MM.1S (cell line): ENCODE measurements around the gene TMPRSS5.
"Not testable (repeated sequence)": the region's sequence is repeated elsewhere in the genome, so short reads cannot be mapped to it uniquely, and the experiment has no call there.

Experiments used
- DNase-seq: peaks from one replicate; pipeline ENCODE4 v3.0.0-alpha.2; 2015
- H2AFZ ChIP-seq: fragments of 300-600 bp; sonication (generic); 2 replicates; pipeline ENCODE4 v1.6.0; 2016; ENCODE audit warnings: antibody characterized with exemption, low read length
- H3F3A ChIP-seq: fragments of 300-600 bp; sonication (generic); 2 replicates; pipeline ENCODE4 v1.6.1; 2016; ENCODE audit warnings: mild to moderate bottlenecking, antibody characterized with exemption, low read length, moderate library complexity, mixed read lengths; ENCODE audit not compliant: insufficient read depth
- H3K27ac ChIP-seq: fragments of 300-600 bp; sonication (generic); 2 replicates; pipeline ENCODE4 v1.5.1; 2016; ENCODE audit warnings: mild to moderate bottlenecking, low read length
- H3K27me3 ChIP-seq: fragments of 300-600 bp; sonication (generic); replicated peaks from 2 replicates; pipeline ENCODE4 v1.6.0; 2016; ENCODE audit warnings: low read length; ENCODE audit not compliant: insufficient read depth
- H3K36me3 ChIP-seq: fragments of 300-600 bp; sonication (generic); replicated peaks from 2 replicates; pipeline ENCODE4 v1.6.1; 2016; ENCODE audit warnings: mild to moderate bottlenecking, low read length, mixed read lengths; ENCODE audit not compliant: insufficient read depth
- H3K4me1 ChIP-seq: fragments of 300-600 bp; sonication (generic); 2 replicates; pipeline ENCODE4 v1.6.1; 2016; ENCODE audit warnings: low read length, mixed read lengths
- H3K4me2 ChIP-seq: fragments of 300-600 bp; sonication (generic); 2 replicates; pipeline ENCODE4 v1.6.0; 2016; ENCODE audit warnings: low read depth, low read length
- H3K4me3 ChIP-seq: fragments of 300-600 bp; sonication (generic); 2 replicates; pipeline ENCODE4 v1.5.1; 2016; ENCODE audit warnings: low read length, mixed read lengths
- H3K79me2 ChIP-seq: fragments of 300-600 bp; sonication (generic); 2 replicates; pipeline ENCODE4 v1.6.1; 2016; ENCODE audit warnings: mixed run types, low read length, mixed read lengths
- H3K9ac ChIP-seq: fragments of 300-600 bp; sonication (generic); 2 replicates; pipeline ENCODE4 v1.6.1; 2016; ENCODE audit warnings: low read length, mixed read lengths
- H3K9me2 ChIP-seq: fragments of 300-600 bp; sonication (generic); replicated peaks from 2 replicates; pipeline ENCODE4 v1.6.1; 2016; ENCODE audit warnings: mild to moderate bottlenecking, low read length, mixed read lengths; ENCODE audit not compliant: insufficient read depth
- H3K9me3 ChIP-seq: fragments of 300-600 bp; sonication (generic); replicated peaks from 2 replicates; pipeline ENCODE4 v1.6.1; 2016; ENCODE audit warnings: mild to moderate bottlenecking, low read length, mixed read lengths; ENCODE audit not compliant: insufficient read depth
- H4K20me1 ChIP-seq: fragments of 300-600 bp; sonication (generic); 2 replicates; pipeline ENCODE4 v1.6.1; 2016; ENCODE audit warnings: mild to moderate bottlenecking, low read length, moderate library complexity, mixed read lengths; ENCODE audit not compliant: insufficient read depth
- CTCF ChIP-seq: fragments of 300-600 bp; sonication (generic); IDR thresholded peaks from 2 replicates; pipeline ENCODE4 v1.5.1; 2016; ENCODE audit warnings: antibody characterized with exemption, low read length, mixed read lengths
- EZH2 ChIP-seq: fragments of 300-600 bp; sonication (generic); optimal IDR thresholded peaks from 2 replicates; pipeline ENCODE3; 2017; ENCODE audit warnings: low read depth, mild to moderate bottlenecking, antibody characterized with exemption, low read length, mixed read lengths
- EZH2phosphoT487 ChIP-seq: fragments of 300-600 bp; sonication (generic); IDR thresholded peaks from 2 replicates; pipeline ENCODE4 v1.6.1; 2018; ENCODE audit warnings: antibody characterized with exemption, low read length

TMPRSS5 gene

GRCh38 chr11:113675003-113675561 is 31.0 kb downstream of the TMPRSS5 start:
- no peaks in the 10 kb centered on the region for H3K79me2 ChIP-seq
- no peak overlapping the region for H2AFZ ChIP-seq
- TF ChIP-seq CTCF (no peak), EZH2 (no peak)
- no peak overlapping the region for H3K9ac ChIP-seq
- no peak overlapping the region for H3K4me3 ChIP-seq
- H3K4me2 ChIP-seq = no peak overlapping the region
- no peaks in the 10 kb centered on the region for H3K9me3 ChIP-seq
- no peaks in the 10 kb centered on the region for H4K20me1 ChIP-seq
- no peaks in the 10 kb centered on the region for H3F3A ChIP-seq
- no peaks in the 10 kb centered on the region for H3K36me3 ChIP-seq
- H3K27me3 ChIP-seq = no peaks in the 10 kb centered on the region
- no peaks in the 10 kb centered on the region for H3K4me1 ChIP-seq
- no peak overlapping the region for H3K27ac ChIP-seq
- DNase-seq = no peak
- no peaks in the 10 kb centered on the region for H3K9me2 ChIP-seq

- H3K79me2 ChIP-seq = no peaks in the 10 kb centered on the region
- no peak for DNase-seq
- H3K27me3 ChIP-seq = no peaks in the 10 kb centered on the region
- H3K36me3 ChIP-seq = no peaks in the 10 kb centered on the region
- no peak overlapping the region for H3K4me2 ChIP-seq
- no peaks in the 10 kb centered on the region for H3K9me2 ChIP-seq
- H4K20me1 ChIP-seq = no peaks in the 10 kb centered on the region
- TF ChIP-seq EZH2 (no peak), EZH2phosphoT487 (no peak), CTCF (no peak)
- no peaks in the 10 kb centered on the region for H3K9me3 ChIP-seq
- H3F3A ChIP-seq = no peaks in the 10 kb centered on the region
- H3K9ac ChIP-seq = no peak overlapping the region
- no peaks in the 10 kb centered on the region for H3K4me1 ChIP-seq
- H3K27ac ChIP-seq = no peak overlapping the region
- H2AFZ ChIP-seq = no peak overlapping the region
- no peak overlapping the region for H3K4me3 ChIP-seq
Observed at GRCh38 chr11:113674397-113674685, 31.8 kb downstream of the TMPRSS5 start.

- Histone ChIP-seq H3K4me2 (no peak overlapping the region), H3K4me1 (no peaks in the 10 kb centered on the region), H3K4me3 (no peak overlapping the region), H3K27ac (no peak overlapping the region), H3K27me3 (no peaks in the 10 kb centered on the region), H3K9me3 (no peaks in the 10 kb centered on the region), H3K79me2 (no peaks in the 10 kb centered on the region), H3K9ac (no peak overlapping the region), H3F3A (no peaks in the 10 kb centered on the region), H3K9me2 (no peaks in the 10 kb centered on the region), H2AFZ (no peak overlapping the region), H4K20me1 (no peaks in the 10 kb centered on the region), H3K36me3 (no peaks in the 10 kb centered on the region)
- TF ChIP-seq EZH2phosphoT487 (no peak), CTCF (no peak), EZH2 (no peak)
- no peak for DNase-seq
Observed at GRCh38 chr11:113673550-113674396, 32.3 kb downstream of the TMPRSS5 start.

- not testable (repeated sequence) for H3K4me1 ChIP-seq, H3K9me2 ChIP-seq
Observed at GRCh38 chr11:113671914-113672313, 34.2 kb downstream of the TMPRSS5 start.

More at GRCh38 chr11:113671914-113672313, 34.2 kb downstream of the TMPRSS5 start:
- not testable (repeated sequence) for H2AFZ ChIP-seq, H3K4me3 ChIP-seq, H4K20me1 ChIP-seq, H3K9me3 ChIP-seq, H3K79me2 ChIP-seq, H3K9ac ChIP-seq, H3K27me3 ChIP-seq, DNase-seq, H3K36me3 ChIP-seq, H3F3A ChIP-seq, H3K4me2 ChIP-seq, H3K27ac ChIP-seq
